HG03139 (cell line): ENCODE results near the gene IQCE.
"Not testable (repeated sequence)": the region's sequence is repeated elsewhere in the genome, so short reads cannot be mapped to it uniquely, and the experiment has no call there.

Source experiments
- ATAC-seq: cut with Tn5 transposase; IDR thresholded peaks from one replicate; pipeline ENCODE4 v1.9.1; 2021; ENCODE audit not compliant: unreplicated experiment

IQCE gene

DNA sequence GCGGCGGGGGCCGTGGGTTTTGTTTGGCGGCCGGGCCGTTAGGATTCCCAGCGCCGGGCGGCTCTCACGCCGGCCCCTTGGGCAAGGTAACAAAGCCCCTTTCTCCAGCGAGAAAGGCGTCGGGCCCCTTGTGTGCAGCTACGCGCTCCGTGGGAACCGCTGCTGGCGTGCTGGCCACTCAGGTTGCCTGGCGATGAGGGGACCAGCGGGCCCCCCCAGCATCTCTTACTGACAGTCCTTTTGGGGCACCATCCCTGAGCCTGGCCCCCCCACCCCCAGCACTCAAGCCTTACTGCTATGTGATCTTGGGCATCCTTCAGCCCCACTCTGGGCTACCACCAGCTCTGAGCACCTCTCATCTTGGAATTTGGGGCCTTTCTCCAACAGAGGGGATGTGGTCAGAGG, 37.4 kb upstream of the IQCE start:
- ATAC-seq: no peak

DNA sequence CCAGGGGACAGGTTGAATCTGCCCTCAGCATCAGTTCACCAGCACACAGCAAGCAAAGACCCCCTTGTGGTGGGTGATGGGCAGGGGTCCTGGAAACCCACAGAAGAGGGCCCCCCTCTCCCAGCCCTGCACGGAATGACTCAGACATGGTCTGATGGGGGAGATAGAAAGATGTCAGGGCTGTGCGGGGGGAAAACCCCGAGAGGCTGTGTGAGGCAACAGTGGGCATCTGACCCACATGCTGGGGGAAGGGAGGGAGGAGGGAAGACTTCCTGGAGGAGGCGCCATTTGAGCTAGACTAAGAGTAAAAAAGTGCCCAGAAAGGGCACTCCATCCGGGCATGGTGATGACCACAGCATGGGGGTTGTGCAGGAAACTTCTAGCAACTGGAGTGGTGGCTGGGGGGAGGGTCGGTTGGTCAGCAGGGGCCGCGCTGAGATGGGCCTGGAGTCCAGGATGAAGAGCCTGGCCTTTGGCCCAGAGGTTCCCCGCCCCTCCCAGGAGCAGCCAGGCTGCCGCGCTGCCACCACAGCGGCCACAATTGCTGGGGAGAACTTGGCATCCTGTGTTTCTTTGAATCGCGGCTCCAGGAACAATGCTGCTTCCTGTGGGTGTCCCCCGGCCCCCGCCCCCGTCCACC, 36.7 kb upstream of the IQCE start:
- no peak for ATAC-seq

- no peak for ATAC-seq
Observed at GRCh38 chr7:2522780-2523433, 35.9 kb upstream of the IQCE start.

- no peak for ATAC-seq
Observed at GRCh38 chr7:2523461-2523936, 35.3 kb upstream of the IQCE start.

- ATAC-seq: no peak
Observed at GRCh38 chr7:2523941-2524807, 34.6 kb upstream of the IQCE start.

DNA sequence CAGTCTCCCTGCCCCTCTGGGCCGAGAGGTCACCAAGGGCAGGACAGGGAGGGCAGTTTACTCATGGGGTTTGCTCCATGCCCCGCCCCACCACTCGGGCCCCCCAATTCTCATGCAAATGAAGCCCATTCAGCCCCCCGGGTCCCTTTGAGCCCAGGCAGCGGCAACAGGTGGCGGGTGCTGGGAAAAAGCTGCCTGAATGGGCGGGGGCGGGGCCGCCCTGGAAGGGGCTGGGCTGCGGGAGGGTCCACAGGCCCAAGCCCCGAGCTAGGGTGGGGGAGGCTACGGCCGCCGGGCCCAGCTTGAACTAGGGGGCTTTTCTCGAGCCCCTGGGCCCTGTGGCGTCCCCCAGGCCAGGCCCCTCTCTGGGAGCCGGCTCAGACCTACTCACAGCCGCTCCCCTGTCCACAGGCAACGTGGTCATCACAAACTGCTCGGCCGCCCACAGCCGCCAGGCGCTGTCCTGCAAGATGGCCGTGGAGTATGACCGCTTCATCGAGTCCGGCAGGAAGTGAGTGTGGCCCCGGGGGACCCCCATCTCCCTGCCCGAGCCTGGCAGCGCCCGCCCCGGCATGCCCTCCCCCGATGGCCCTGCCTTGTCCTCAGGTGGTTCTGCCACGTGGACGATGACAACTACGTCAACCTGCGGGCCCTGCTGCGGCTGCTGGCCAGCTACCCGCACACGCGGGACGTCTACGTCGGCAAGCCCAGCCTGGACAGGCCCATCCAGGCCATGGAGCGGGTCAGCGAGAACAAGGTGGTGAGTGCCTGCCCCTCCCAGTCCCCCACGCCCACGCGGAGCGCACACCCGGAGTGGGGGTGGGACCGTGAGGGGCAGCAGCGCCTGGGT, 33.7 kb upstream of the IQCE start:
- ATAC-seq: no peak

DNA sequence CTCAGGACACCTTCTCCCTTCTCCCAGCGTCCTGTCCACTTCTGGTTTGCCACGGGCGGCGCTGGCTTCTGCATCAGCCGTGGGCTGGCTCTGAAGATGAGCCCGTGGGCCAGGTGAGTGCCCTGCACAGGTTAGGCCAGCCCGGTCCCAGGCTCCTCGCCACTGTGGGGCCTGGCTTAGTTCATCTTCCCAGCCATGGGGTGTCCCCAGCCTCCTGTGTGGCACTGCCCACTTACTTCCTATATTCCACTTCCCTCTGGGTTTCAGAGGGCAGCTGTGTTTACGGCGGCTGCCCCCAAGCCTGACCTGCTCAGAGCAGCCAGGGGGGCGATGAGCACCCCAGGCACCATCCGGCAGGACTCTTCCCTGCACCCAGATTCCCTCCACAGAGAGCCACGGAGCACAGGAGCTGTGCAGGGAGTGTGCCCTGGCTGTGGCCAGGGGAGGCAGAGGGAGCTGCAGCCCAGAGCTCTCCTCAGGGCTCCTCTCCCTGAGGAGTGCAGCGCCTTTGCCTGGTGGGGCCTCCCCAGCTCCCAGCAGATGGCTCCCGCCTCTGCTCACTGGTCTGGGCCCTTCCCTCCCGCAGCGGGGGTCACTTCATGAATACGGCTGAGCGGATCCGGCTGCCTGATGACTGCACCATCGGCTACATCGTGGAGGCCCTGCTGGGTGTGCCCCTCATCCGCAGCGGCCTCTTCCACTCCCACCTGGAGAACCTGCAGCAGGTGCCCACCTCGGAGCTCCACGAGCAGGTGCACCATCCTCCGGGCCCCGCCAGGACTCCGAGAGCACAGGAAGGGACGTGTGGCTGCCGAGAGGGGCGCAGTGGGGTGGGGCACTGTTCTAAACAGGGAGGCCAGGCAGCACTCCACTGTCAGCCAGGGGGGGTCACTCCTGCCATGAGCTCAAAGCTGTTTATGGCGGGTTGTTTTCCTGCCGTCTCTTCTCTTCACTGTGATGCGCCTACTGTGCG, 32.8 kb upstream of the IQCE start:
- ATAC-seq: no peak

GRCh38 chr7:2526659-2527504, 31.9 kb upstream of the IQCE start:
- no peak for ATAC-seq

- no peak for ATAC-seq
Observed at GRCh38 chr7:2527505-2528467, 31.0 kb upstream of the IQCE start.

- no peak for ATAC-seq
Observed at GRCh38 chr7:2528481-2529095, 30.2 kb upstream of the IQCE start.

GRCh38 chr7:2529161-2530070, 29.4 kb upstream of the IQCE start:
- ATAC-seq: peak; percentile 39

GRCh38 chr7:2530071-2530987, 28.4 kb upstream of the IQCE start:
- no peak for ATAC-seq

GRCh38 chr7:2530994-2531795, 27.6 kb upstream of the IQCE start:
- ATAC-seq: not testable (repeated sequence)

GRCh38 chr7:2531796-2532110, 27.0 kb upstream of the IQCE start:
- not testable (repeated sequence) for ATAC-seq
